Calu3 (cell line): ENCODE data around the gene CCDC174. TPM values are rescaled to one million over a fixed set of nuclear protein-coding genes. Genes with fewer than 3 reads are reported as not detected.

Experiments used
- BruUV-seq: library from RNA; stranded (reverse); fragments of 400-500 nt; replicated peaks from 2 replicates; lab custom pipeline; 2021; lab: Mats Ljungman, UMichigan
- CTCF ChIA-PET: fragments of 300-600 bp; sonication (Branson Sonifier 250); formaldehyde crosslinking; loops from one replicate; lab custom pipeline; 2022; ENCODE audit warnings: antibody characterized with exemption; lab: Charles Lee
- DNase-seq: peaks from one replicate; pipeline ENCODE4 v3.0.0; 2022
- H3K27ac Mint-ChIP-seq: one replicate; pipeline ENCODE4 v1.8.0; 2022; ENCODE audit warnings: mixed read lengths; ENCODE audit not compliant: unreplicated experiment
- H3K27me3 Mint-ChIP-seq: one replicate; pipeline ENCODE4 v1.8.0; 2022; ENCODE audit warnings: mixed read lengths; ENCODE audit not compliant: unreplicated experiment
- H3K36me3 Mint-ChIP-seq: one replicate; pipeline ENCODE4 v1.8.0; 2022; ENCODE audit warnings: mild to moderate bottlenecking, moderate library complexity, mixed read lengths; ENCODE audit not compliant: insufficient read depth, unreplicated experiment
- H3K4me1 Mint-ChIP-seq: one replicate; pipeline ENCODE4 v1.8.0; 2022; ENCODE audit warnings: mild to moderate bottlenecking, low read depth, mixed read lengths; ENCODE audit not compliant: unreplicated experiment
- H3K4me3 Mint-ChIP-seq: one replicate; pipeline ENCODE4 v1.8.0; 2022; ENCODE audit warnings: mild to moderate bottlenecking, low read depth, moderate library complexity, mixed read lengths; ENCODE audit not compliant: unreplicated experiment
- H3K9me3 Mint-ChIP-seq: one replicate; pipeline ENCODE4 v1.8.0; 2022; ENCODE audit warnings: low read depth, mixed read lengths; ENCODE audit not compliant: unreplicated experiment
- intact Hi-C: fragments of 100-400 bp; cut with micrococcal nuclease; formaldehyde crosslinking; loops from one replicate; pipeline ENCODE4 v1.10.0; 2022; ENCODE audit not compliant: unreplicated experiment
- total RNA-seq: library from RNA; stranded (reverse); gene quantifications from 2 replicates; pipeline ENCODE4 v1.2.3, GENCODE V29; 2022
- TF ChIP-seq, protein P1 (sequence below): fragments of 200-600 bp; IDR thresholded peaks from one replicate; pipeline ENCODE4 v1.8.0; 2022; ENCODE audit warnings: antibody characterized with exemption; ENCODE audit not compliant: unreplicated experiment

CCDC174 gene
- total RNA-seq, 1 experiment from 2014 or later: 17.9 TPM

DNA sequence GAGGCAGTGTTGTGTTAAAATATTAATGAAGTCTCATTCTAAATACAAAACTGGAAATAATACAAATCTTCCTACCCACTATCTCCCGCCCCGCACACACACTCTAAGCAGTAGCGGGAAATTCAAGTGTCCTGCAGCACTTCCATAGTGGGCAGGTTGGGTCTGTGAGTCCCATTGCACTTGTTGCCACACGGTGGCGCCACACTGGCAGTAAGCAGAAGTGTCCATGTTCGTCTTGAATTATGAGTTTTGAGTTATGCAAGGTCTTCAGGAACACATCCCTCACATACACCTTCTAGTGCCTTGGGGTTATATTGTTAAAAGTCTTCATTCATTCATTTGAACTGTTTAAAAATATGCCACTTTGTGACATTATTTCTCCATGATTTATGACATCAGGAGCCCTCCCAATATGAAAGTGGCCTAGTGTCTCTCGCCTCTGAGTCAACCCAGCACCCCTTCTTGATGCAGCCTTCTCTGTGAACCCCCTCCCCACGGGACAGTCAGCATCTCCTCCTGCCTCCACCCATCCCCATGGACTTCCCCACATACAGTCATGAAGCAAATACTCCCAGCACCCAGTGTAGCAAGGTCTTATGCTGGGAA is 17.6 kb upstream of the CCDC174 start:
- DNase-seq: peak; percentile 65
- no TSS peak for BruUV-seq
- Mint-ChIP-seq H3K36me3 (no peaks in the 10 kb centered on the region), H3K4me3 (no peak overlapping the region), H3K27ac (no peak overlapping the region), H3K9me3 (no peaks in the 10 kb centered on the region), H3K27me3 (peaks cover 47% of the 10 kb centered on the region), H3K4me1 (no peaks in the 10 kb centered on the region)
- TF ChIP-seq, protein P1, sequence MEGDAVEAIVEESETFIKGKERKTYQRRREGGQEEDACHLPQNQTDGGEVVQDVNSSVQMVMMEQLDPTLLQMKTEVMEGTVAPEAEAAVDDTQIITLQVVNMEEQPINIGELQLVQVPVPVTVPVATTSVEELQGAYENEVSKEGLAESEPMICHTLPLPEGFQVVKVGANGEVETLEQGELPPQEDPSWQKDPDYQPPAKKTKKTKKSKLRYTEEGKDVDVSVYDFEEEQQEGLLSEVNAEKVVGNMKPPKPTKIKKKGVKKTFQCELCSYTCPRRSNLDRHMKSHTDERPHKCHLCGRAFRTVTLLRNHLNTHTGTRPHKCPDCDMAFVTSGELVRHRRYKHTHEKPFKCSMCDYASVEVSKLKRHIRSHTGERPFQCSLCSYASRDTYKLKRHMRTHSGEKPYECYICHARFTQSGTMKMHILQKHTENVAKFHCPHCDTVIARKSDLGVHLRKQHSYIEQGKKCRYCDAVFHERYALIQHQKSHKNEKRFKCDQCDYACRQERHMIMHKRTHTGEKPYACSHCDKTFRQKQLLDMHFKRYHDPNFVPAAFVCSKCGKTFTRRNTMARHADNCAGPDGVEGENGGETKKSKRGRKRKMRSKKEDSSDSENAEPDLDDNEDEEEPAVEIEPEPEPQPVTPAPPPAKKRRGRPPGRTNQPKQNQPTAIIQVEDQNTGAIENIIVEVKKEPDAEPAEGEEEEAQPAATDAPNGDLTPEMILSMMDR: peak; percentile 38
- CTCF ChIA-PET: no interaction called here
- intact Hi-C loops: no loop called here

DNA sequence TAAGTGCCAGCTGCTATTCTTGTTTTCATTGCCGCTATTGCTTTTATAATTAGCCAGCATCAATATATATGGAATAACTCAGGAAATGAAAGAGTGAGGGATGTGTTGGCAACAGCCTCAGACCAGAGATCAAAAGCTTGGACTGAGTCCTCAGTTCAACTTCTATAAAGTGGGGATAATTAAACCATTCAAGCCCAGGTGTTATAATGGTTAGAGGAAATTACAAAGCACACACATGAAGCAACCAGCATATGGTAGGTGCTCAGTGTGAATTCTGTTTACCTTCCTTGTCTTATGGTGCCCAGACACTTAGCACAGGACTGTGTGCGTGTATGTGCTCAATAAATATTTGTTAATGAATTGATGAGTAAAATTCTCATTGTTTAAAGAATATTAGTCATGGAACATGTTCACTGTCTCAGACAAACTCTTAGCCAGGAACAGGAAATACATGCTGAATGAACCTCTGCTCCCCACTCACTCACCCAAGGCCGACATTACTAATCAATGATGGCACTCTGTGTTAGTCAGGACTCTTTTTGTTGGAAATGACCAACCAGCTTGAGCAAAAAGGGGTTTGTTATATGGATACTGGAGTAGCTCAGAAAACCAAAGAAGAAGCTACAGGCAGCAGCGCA is 16.7 kb upstream of the CCDC174 start:
- Mint-ChIP-seq H3K36me3 (no peaks in the 10 kb centered on the region), H3K9me3 (no peaks in the 10 kb centered on the region), H3K27me3 (peaks cover 39% of the 10 kb centered on the region), H3K4me1 (peaks cover 2% of the 10 kb centered on the region), H3K27ac (no peak overlapping the region), H3K4me3 (no peak overlapping the region)
- CTCF ChIA-PET: interaction anchor here (1.3 to 1.5 kb wide), 2 partner anchors 17 to 286 kb away, joined by 3 read pairs; partner anchors contain the start of gene CCDC174
- intact Hi-C loops: no loop called here
- BruUV-seq: no TSS peak
- DNase-seq: no peak
- TF ChIP-seq, protein P1: no peak

DNA sequence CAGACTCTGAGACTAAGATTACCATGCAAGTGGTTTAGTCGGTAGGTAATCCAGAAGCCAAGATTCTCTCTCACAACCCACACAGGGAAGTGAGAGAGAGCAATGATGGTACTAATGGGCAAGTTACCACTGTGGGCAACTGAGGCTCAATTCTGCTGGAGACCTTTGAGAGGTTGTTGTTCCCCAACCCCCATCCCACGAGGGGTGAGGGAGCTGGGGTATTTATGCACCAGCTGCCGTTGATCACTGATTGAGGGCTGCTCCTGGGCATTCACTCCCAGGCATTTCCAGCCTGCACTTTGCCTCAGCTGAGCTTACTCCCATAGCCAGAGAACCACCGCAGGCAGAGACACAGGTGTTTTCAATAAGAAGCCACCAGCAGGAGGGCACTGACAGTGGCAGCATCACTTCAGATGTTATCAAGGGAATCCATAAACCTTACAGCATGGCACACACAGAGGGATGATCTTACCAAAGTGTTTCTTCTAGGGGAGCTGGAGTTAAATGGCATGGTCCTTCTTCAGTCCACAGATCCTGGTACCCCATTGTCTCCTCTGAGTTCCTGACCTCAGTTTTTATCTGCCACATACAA is 15.0 kb upstream of the CCDC174 start:
- Mint-ChIP-seq H3K27ac (no peak overlapping the region), H3K36me3 (no peaks in the 10 kb centered on the region), H3K4me3 (no peak overlapping the region), H3K4me1 (peaks cover 10% of the 10 kb centered on the region), H3K9me3 (no peaks in the 10 kb centered on the region), H3K27me3 (peaks cover 37% of the 10 kb centered on the region)
- intact Hi-C loops: no loop called here
- TF ChIP-seq, protein P1: no peak
- BruUV-seq: no TSS peak
- no peak for DNase-seq
- CTCF ChIA-PET: no interaction called here

DNA sequence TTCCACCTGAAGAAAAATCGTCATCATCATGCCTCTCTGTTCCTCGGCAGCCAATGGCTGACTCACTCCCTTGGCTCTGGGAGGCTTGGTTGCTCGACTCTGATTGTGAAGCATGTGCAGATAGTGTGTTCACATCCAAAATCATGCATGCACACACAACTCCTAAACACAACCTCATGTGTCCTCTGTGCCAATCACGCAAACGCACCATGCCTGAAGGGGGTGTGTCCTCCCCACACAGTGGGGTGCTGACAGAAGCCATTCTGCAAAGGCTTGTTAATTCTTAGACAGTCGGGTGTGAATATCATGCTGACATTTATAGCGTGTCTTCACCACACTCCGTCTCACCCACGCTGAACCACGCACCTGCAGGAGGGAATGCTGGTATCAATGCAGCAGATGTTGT is 11.4 kb upstream of the CCDC174 start:
- CTCF ChIA-PET: interaction anchor here (0.9 kb wide), 1 partner anchor 23 kb away, joined by 3 read pairs; no protein-coding TSS in a partner anchor
- Mint-ChIP-seq H3K27ac (no peak overlapping the region), H3K4me3 (peak overlapping the region; percentile 30), H3K4me1 (peaks cover 10% of the 10 kb centered on the region), H3K9me3 (no peaks in the 10 kb centered on the region), H3K36me3 (no peaks in the 10 kb centered on the region), H3K27me3 (peaks cover 46% of the 10 kb centered on the region)
- TF ChIP-seq, protein P1: no peak
- peak; percentile 11 for DNase-seq
- BruUV-seq: no TSS peak
- intact Hi-C loops: loop anchor here (10.0 kb wide), 1 partner anchor 125 kb away; no protein-coding TSS in a partner anchor
